ENCODE data around the gene NRBP1. TPM values are rescaled to one million over a fixed set of nuclear protein-coding genes. Genes with fewer than 3 reads are reported as not detected.

Gene NRBP1
- total and polyA plus RNA-seq, 9 of the 15 experiments (the other 6 are each of a cell fraction or from before 2014, with no cell fraction given) = 2.9 to 84.5 (median 36.9) TPM

- TF ChIP-seq ETS1 (conservative IDR thresholded peaks at IDR 0.05; ENCODE audit: control insufficient read depth, low read depth, low read length) (peak; percentile 78), ZNF592 (IDR thresholded peaks at IDR 0.05) (peak; percentile 84), KDM2B (CRISPR knock-in tag; IDR thresholded peaks at IDR 0.05) (no peak), POLR2A (conservative IDR thresholded peaks at IDR 0.05) (peak; percentile 86), HSF4 (CRISPR knock-in tag; IDR thresholded peaks at IDR 0.05; ENCODE audit: borderline replicate concordance) (no peak), BDP1 (IDR thresholded peaks at IDR 0.05; ENCODE audit: insufficient read depth, insufficient read length) (no peak), ZNF707 (CRISPR knock-in tag; conservative IDR thresholded peaks at IDR 0.05) (no peak), SRSF3 (IDR thresholded peaks at IDR 0.05; ENCODE audit: insufficient read depth, low read length) (no peak), ELF4 (CRISPR knock-in tag; IDR thresholded peaks at IDR 0.05) (peak; percentile 63; the same call in 1 of the 2 replicates), ZNF518B (CRISPR knock-in tag; IDR thresholded peaks at IDR 0.05) (no peak), LCOR (CRISPR knock-in tag; IDR thresholded peaks at IDR 0.05) (no peak), THRA (IDR thresholded peaks at IDR 0.05) (no peak), FOS (IDR thresholded peaks at IDR 0.05; ENCODE audit: extremely low read depth, insufficient read length) (peak; percentile 24), POLR2H (tag; IDR thresholded peaks at IDR 0.05; ENCODE audit: low read depth) (peak; percentile 49; the same call in 1 of the 2 replicates), ZNF146 (CRISPR knock-in tag; IDR thresholded peaks at IDR 0.05; ENCODE audit: unreplicated experiment) (no peak)
Observed at GRCh38 chr2:27489498-27490397, 61.3 kb downstream of the NRBP1 start, which contains the start of gene IFT172 (continued).

Measured in K562 (cell line).